ENCODE measurements around the gene CALB2.

DNA sequence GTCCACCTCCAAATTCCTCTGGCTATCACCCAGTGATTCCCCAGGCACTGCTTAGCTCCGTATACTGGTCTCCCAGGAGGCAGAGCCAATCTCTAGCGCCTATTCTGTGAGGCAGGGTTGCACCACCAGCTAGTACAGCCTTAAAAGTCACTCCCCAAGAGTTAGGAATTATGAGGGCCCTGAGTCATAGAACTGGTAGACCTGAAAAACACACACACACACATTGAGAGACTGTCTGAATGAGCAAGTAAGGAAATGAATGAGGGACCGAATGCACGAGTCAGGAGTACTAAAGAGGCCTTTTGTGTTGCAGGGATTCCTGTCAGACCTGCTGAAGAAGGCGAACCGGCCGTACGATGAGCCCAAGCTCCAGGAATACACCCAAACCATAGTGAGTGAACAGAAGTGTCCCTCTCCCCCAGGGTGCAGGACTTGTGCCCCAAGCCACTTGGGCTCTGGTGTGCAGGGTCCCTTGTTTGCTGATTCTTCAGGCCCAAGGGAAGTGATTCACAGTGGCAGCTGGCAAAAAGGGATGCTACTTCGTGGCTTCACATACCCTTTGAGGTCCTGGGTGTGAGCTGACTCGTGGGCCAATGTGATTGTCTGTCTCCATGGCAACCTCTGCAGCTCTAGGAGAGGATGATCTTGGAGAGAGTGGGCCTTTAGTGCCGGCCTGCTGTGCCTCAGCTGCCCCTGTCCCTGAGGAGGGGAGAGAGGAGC, 24.7 kb downstream of the CALB2 start:
- TF ChIP-seq, protein P1, sequence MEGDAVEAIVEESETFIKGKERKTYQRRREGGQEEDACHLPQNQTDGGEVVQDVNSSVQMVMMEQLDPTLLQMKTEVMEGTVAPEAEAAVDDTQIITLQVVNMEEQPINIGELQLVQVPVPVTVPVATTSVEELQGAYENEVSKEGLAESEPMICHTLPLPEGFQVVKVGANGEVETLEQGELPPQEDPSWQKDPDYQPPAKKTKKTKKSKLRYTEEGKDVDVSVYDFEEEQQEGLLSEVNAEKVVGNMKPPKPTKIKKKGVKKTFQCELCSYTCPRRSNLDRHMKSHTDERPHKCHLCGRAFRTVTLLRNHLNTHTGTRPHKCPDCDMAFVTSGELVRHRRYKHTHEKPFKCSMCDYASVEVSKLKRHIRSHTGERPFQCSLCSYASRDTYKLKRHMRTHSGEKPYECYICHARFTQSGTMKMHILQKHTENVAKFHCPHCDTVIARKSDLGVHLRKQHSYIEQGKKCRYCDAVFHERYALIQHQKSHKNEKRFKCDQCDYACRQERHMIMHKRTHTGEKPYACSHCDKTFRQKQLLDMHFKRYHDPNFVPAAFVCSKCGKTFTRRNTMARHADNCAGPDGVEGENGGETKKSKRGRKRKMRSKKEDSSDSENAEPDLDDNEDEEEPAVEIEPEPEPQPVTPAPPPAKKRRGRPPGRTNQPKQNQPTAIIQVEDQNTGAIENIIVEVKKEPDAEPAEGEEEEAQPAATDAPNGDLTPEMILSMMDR (IDR thresholded peaks at IDR 0.05) = no peak
- no peak for TF ChIP-seq EZH2 (IDR thresholded peaks at IDR 0.05; ENCODE audit: borderline replicate concordance, insufficient read depth, low read depth, low read length, poor library complexity, severe bottlenecking)
